SH-SY5Y (cell line): ENCODE data around the gene TNIP1.

ENCODE experiments used
- GATA2 ChIP-seq: IDR thresholded peaks from 2 replicates; pipeline ENCODE4 v1.6.1; 2011; ENCODE audit warnings: mild to moderate bottlenecking, low read depth, low read length
- GATA3 ChIP-seq: IDR thresholded peaks from 2 replicates; pipeline ENCODE4 v1.6.1; 2011; ENCODE audit warnings: low read depth, mild to moderate bottlenecking, low read length, moderate library complexity

TNIP1 gene

GRCh38 chr5:151024440-151025249 lies 56.2 kb downstream of the TNIP1 start:
- TF ChIP-seq GATA3, result no peak
- TF ChIP-seq GATA2, result no peak

- TF ChIP-seq GATA2 (no peak), GATA3 (no peak)
These were observed 57.2 kb downstream of the TNIP1 start for GRCh38 chr5:151023651-151024050.

GRCh38 chr5:151023047-151023615 lies 57.7 kb downstream of the TNIP1 start:
- TF ChIP-seq GATA2 (no peak), GATA3 (no peak)

- TF ChIP-seq GATA3 (no peak), GATA2 (no peak)
These were observed 58.3 kb downstream of the TNIP1 start for GRCh38 chr5:151022511-151023018.

- TF ChIP-seq GATA2, result no peak
- TF ChIP-seq GATA3, result no peak
These were observed 59.1 kb downstream of the TNIP1 start for GRCh38 chr5:151021746-151022145.

- TF ChIP-seq GATA2 (no peak), GATA3 (no peak)
These were observed 60.3 kb downstream of the TNIP1 start, which contains the start of gene GPX3 for GRCh38 chr5:151020304-151021110. TSS of gene GPX3 (plus strand) at chr5:151020591. CDS start at chr5:151020655, 64 bp downstream.

GRCh38 chr5:151019331-151019730 lies 61.5 kb downstream of the TNIP1 start:
- TF ChIP-seq GATA3, result no peak
- no peak for TF ChIP-seq GATA2

GRCh38 chr5:151018846-151019245 lies 62.0 kb downstream of the TNIP1 start:
- TF ChIP-seq GATA2, result no peak
- TF ChIP-seq GATA3, result no peak

- TF ChIP-seq GATA2, result no peak
- no peak for TF ChIP-seq GATA3
These were observed 62.9 kb downstream of the TNIP1 start for GRCh38 chr5:151017897-151018296.

- TF ChIP-seq GATA2 (no peak), GATA3 (no peak)
These were observed 64.1 kb downstream of the TNIP1 start for GRCh38 chr5:151016700-151017099.

GRCh38 chr5:151015974-151016587 lies 64.8 kb downstream of the TNIP1 start:
- TF ChIP-seq GATA2 (no peak), GATA3 (no peak)

GRCh38 chr5:151014680-151015343 lies 66.0 kb downstream of the TNIP1 start:
- TF ChIP-seq GATA3, result no peak
- no peak for TF ChIP-seq GATA2

GRCh38 chr5:151012862-151013261 lies 68.0 kb downstream of the TNIP1 start:
- no peak for TF ChIP-seq GATA2
- no peak for TF ChIP-seq GATA3

GRCh38 chr5:151008906-151009305 lies 71.9 kb downstream of the TNIP1 start:
- no peak for TF ChIP-seq GATA2
- no peak for TF ChIP-seq GATA3

GRCh38 chr5:151008210-151008491 lies 72.7 kb downstream of the TNIP1 start:
- TF ChIP-seq GATA2, result no peak
- TF ChIP-seq GATA3, result no peak
